BJ (cell line): Measurements from ENCODE around the gene KIAA1614. TPM values are rescaled to one million over a fixed set of nuclear protein-coding genes. Genes with fewer than 3 reads are reported as not detected.

Source experiments
- CTCF ChIA-PET: fragments of 350-600 bp; formaldehyde crosslinking; extraction: SDS; loops from one replicate; lab custom pipeline; 2021; ENCODE audit warnings: antibody characterized with exemption, inconsistent platforms; lab: Yijun Ruan, JAX
- POLR2A ChIA-PET: fragments of 300-600 bp; sonication (Branson Sonifier 250); formaldehyde crosslinking; extraction: SDS; loops from one replicate; lab custom pipeline; 2021; ENCODE audit warnings: antibody characterized with exemption; lab: Charles Lee
- DNase-seq: peaks from one replicate; pipeline ENCODE4 v3.0.0-alpha.2; 2011; ENCODE audit warnings: low read depth
- H3K27me3 ChIP-seq: 2 replicates; pipeline ENCODE4 v1.6.0; 2011; ENCODE audit warnings: low read length; ENCODE audit not compliant: control insufficient read depth, insufficient read depth
- H3K36me3 ChIP-seq: 2 replicates; pipeline ENCODE4 v1.5.1; 2011; ENCODE audit warnings: low read length; ENCODE audit not compliant: control insufficient read depth, insufficient read depth
- H3K4me3 ChIP-seq: 2 replicates; pipeline ENCODE4 v1.5.1; 2011; ENCODE audit warnings: low read depth, mild to moderate bottlenecking, control low read depth, low read length
- CTCF ChIP-seq: IDR thresholded peaks from 2 replicates; pipeline ENCODE4 v1.5.1; 2011; ENCODE audit warnings: low read depth, mild to moderate bottlenecking, control low read depth, inconsistent platforms, low read length, moderate library complexity; ENCODE audit not compliant: insufficient read depth
- polyA plus RNA-seq: library from polyadenylated mRNA; depleted of rRNA; stranded (reverse); fragments of >200 nt; gene quantifications from 2 replicates; pipeline ENCODE4 v1.2.3, GENCODE V29; 2011

The KIAA1614 gene
- polyA plus RNA-seq, 1 experiment, result 7.3 TPM

GRCh38 chr1:180924939-180925338 is 12.2 kb downstream of the KIAA1614 start:
- ChIA-PET POLR2A (no interaction called here), CTCF (no interaction called here)
- DNase-seq, result no peak
- no peak for TF ChIP-seq CTCF
- Histone ChIP-seq H3K27me3 (no peaks in the 10 kb centered on the region; the same call in 1 of the 2 replicates), H3K36me3 (peaks cover 4% of the 10 kb centered on the region; the same call in 1 of the 2 replicates), H3K4me3 (no peak overlapping the region)

- POLR2A ChIA-PET, result no interaction called here
- H3K36me3 ChIP-seq, result peaks cover 4% of the 10 kb centered on the region; the same call in 1 of the 2 replicates
- no peaks in the 10 kb centered on the region; the same call in 1 of the 2 replicates for H3K27me3 ChIP-seq
- TF ChIP-seq CTCF, result no peak
- H3K4me3 ChIP-seq, result no peak overlapping the region
- no peak for DNase-seq
- CTCF ChIA-PET, result interaction anchor here (1.2 to 1.3 kb wide), 2 partner anchors 62 to 217 kb away, joined by 3 to 6 read pairs; no protein-coding TSS in a partner anchor
Measured at GRCh38 chr1:180925471-180926051, 12.9 kb downstream of the KIAA1614 start.

GRCh38 chr1:180926164-180926981 is 13.7 kb downstream of the KIAA1614 start:
- Histone ChIP-seq H3K36me3 (peaks cover 5% of the 10 kb centered on the region), H3K4me3 (no peak overlapping the region), H3K27me3 (no peaks in the 10 kb centered on the region; the same call in 1 of the 2 replicates)
- DNase-seq, result no peak
- CTCF ChIA-PET, result interaction anchor here (1.2 to 1.3 kb wide), 2 partner anchors 62 to 216 kb away, joined by 3 to 6 read pairs; no protein-coding TSS in a partner anchor
- POLR2A ChIA-PET, result interaction anchor here (0.6 kb wide), 1 partner anchor 26 kb away, joined by 3 read pairs; no protein-coding TSS in a partner anchor
- TF ChIP-seq CTCF, result no peak

- no peak overlapping the region for H3K4me3 ChIP-seq
- DNase-seq, result no peak
- CTCF ChIA-PET, result interaction anchor here (0.7 kb wide), 1 partner anchor 238 kb away, joined by 3 read pairs; no protein-coding TSS in a partner anchor
- TF ChIP-seq CTCF, result no peak
- POLR2A ChIA-PET, result no interaction called here
- H3K27me3 ChIP-seq, result no peaks in the 10 kb centered on the region; the same call in 1 of the 2 replicates
- H3K36me3 ChIP-seq, result peaks cover 5% of the 10 kb centered on the region
Measured at GRCh38 chr1:180927348-180927747, 14.7 kb downstream of the KIAA1614 start.

GRCh38 chr1:180927841-180928240 is 15.1 kb downstream of the KIAA1614 start:
- POLR2A ChIA-PET, result no interaction called here
- no peak for TF ChIP-seq CTCF

More at GRCh38 chr1:180927841-180928240, 15.1 kb downstream of the KIAA1614 start:
- H3K36me3 ChIP-seq, result peaks cover 5% of the 10 kb centered on the region
- DNase-seq, result no peak
- CTCF ChIA-PET, result interaction anchor here (0.7 kb wide), 1 partner anchor 238 kb away, joined by 3 read pairs; no protein-coding TSS in a partner anchor
- H3K27me3 ChIP-seq, result no peaks in the 10 kb centered on the region; the same call in 1 of the 2 replicates
- no peak overlapping the region for H3K4me3 ChIP-seq
